IPS-15b (cell line): ENCODE data around the gene MZF1.

Experiments used
- H3K27me3 ChIP-seq: one replicate; pipeline ENCODE4 v1.6.1; 2013; ENCODE audit warnings: low read length; ENCODE audit not compliant: control insufficient read depth, insufficient read depth
- H3K36me3 ChIP-seq: one replicate; pipeline ENCODE4 v1.6.1; 2013; ENCODE audit warnings: low read length; ENCODE audit not compliant: control insufficient read depth, insufficient read depth
- H3K4me1 ChIP-seq: one replicate; pipeline ENCODE4 v1.6.1; 2013; ENCODE audit warnings: mild to moderate bottlenecking, low read length; ENCODE audit not compliant: control insufficient read depth, insufficient read depth
- H3K4me3 ChIP-seq: one replicate; pipeline ENCODE4 v1.5.1; 2013; ENCODE audit warnings: low read depth, low read length
- H3K9ac ChIP-seq: one replicate; pipeline ENCODE4 v1.6.1; 2013; ENCODE audit warnings: low read depth, mild to moderate bottlenecking, low read length
- H3K9me3 ChIP-seq: one replicate; pipeline ENCODE4 v1.6.1; 2013; ENCODE audit warnings: mild to moderate bottlenecking, low read length; ENCODE audit not compliant: control insufficient read depth, insufficient read depth

The MZF1 gene

DNA sequence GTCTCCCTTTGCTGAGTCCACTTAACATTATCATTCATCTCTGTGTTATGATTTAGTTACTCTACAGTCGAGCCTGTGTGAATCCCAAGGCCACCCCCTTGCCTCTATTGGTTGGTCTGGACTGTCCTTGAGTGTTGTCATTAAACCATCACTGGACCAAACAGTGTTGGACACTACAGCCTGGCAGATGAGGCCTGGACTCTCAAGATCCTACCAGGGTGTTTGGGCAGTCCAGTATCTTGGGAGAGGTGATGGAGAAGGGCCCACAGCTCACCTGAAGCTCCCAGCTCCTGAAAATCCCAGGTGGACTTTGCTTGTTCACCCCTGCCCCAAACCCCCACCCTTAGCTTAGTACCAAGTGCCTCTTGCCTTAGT lies 22.0 kb downstream of the MZF1 start:
- H3K4me1 ChIP-seq = peaks cover 8% of the 10 kb centered on the region
- H3K4me3 ChIP-seq = no peak overlapping the region
- H3K9ac ChIP-seq = no peak overlapping the region
- no peaks in the 10 kb centered on the region for H3K9me3 ChIP-seq
- peaks cover 62% of the 10 kb centered on the region for H3K36me3 ChIP-seq
- H3K27me3 ChIP-seq = no peaks in the 10 kb centered on the region

- Histone ChIP-seq H3K9me3 (no peaks in the 10 kb centered on the region), H3K4me3 (no peak overlapping the region), H3K36me3 (peaks cover 64% of the 10 kb centered on the region), H3K4me1 (peaks cover 8% of the 10 kb centered on the region), H3K27me3 (no peaks in the 10 kb centered on the region), H3K9ac (no peak overlapping the region)
Measured at GRCh38 chr19:58550362-58551122, 22.6 kb downstream of the MZF1 start.

DNA sequence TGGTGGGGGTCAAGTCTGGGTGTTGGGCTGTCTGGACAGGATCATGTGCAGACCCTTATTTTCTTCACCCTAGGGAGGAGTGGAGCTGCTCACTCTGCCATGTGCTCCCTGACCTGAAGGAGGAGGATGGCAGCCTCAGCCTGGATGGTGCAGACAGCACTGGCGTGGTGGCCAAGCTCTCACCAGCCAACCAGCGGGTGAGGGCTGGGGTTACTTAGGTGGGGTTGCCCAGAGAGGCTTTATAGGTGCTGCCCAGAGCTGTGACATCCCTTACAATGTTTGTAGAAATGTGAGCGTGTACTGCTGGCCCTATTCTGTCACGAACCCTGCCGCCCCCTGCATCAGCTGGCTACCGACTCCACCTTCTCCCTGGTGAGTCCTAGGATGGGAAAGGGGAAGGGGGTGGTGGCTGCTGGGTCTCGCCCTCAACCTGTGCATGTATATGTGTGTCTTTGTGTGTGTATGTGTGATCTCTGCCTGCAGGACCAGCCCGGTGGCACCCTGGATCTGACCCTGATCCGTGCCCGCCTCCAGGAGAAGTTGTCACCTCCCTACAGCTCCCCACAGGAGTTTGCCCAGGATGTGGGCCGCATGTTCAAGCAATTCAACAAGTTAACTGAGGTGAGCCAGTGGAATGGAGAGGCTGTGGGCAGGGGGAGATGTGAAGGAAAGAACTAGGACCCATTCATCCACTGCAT lies 23.3 kb downstream of the MZF1 start:
- no peaks in the 10 kb centered on the region for H3K9me3 ChIP-seq
- H3K4me3 ChIP-seq = no peak overlapping the region
- H3K27me3 ChIP-seq = no peaks in the 10 kb centered on the region
- no peak overlapping the region for H3K9ac ChIP-seq
- H3K36me3 ChIP-seq = peaks cover 66% of the 10 kb centered on the region
- peaks cover 8% of the 10 kb centered on the region for H3K4me1 ChIP-seq

DNA sequence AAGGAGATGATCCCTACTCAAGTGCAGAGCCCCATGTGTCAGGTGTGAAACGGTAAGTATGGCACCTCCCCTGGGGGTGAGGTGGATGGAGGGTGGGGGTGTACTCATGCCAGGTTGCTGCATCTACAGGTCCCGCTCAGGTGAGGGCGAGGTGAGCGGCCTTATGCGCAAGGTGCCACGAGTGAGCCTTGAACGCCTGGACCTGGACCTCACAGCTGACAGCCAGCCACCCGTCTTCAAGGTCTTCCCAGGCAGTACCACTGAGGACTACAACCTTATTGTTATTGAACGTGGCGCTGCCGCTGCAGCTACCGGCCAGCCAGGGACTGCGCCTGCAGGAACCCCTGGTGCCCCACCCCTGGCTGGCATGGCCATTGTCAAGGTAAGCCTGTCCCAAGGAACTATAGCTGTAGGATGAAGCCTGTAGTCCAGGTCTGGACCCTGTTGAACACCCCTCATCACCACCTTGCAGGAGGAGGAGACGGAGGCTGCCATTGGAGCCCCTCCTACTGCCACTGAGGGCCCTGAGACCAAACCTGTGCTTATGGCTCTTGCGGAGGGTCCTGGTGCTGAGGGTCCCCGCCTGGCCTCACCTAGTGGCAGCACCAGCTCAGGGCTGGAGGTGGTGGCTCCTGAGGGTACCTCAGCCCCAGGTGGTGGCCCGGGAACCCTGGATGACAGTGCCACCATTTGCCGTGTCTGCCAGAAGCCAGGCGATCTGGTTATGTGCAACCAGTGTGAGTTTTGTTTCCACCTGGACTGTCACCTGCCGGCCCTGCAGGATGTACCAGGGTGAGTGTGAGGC lies 24.1 kb downstream of the MZF1 start:
- H3K27me3 ChIP-seq = no peaks in the 10 kb centered on the region
- no peak overlapping the region for H3K9ac ChIP-seq
- no peaks in the 10 kb centered on the region for H3K9me3 ChIP-seq
- no peak overlapping the region for H3K4me3 ChIP-seq
- H3K36me3 ChIP-seq = peaks cover 67% of the 10 kb centered on the region
- peaks cover 8% of the 10 kb centered on the region for H3K4me1 ChIP-seq

- Histone ChIP-seq H3K9ac (no peak overlapping the region), H3K36me3 (peaks cover 67% of the 10 kb centered on the region), H3K9me3 (no peaks in the 10 kb centered on the region), H3K4me1 (peaks cover 5% of the 10 kb centered on the region), H3K27me3 (peaks cover 3% of the 10 kb centered on the region), H3K4me3 (peak overlapping the region; percentile 4)
Measured at GRCh38 chr19:58547323-58548312, 25.5 kb downstream of the MZF1 start.

GRCh38 chr19:58546019-58546530 lies 27.1 kb downstream of the MZF1 start:
- peaks cover 5% of the 10 kb centered on the region for H3K4me1 ChIP-seq
- H3K27me3 ChIP-seq = peaks cover 15% of the 10 kb centered on the region
- H3K4me3 ChIP-seq = peak overlapping the region; percentile 92
- peaks cover 55% of the 10 kb centered on the region for H3K36me3 ChIP-seq
- no peaks in the 10 kb centered on the region for H3K9me3 ChIP-seq
- peak overlapping the region; percentile 90 for H3K9ac ChIP-seq

DNA sequence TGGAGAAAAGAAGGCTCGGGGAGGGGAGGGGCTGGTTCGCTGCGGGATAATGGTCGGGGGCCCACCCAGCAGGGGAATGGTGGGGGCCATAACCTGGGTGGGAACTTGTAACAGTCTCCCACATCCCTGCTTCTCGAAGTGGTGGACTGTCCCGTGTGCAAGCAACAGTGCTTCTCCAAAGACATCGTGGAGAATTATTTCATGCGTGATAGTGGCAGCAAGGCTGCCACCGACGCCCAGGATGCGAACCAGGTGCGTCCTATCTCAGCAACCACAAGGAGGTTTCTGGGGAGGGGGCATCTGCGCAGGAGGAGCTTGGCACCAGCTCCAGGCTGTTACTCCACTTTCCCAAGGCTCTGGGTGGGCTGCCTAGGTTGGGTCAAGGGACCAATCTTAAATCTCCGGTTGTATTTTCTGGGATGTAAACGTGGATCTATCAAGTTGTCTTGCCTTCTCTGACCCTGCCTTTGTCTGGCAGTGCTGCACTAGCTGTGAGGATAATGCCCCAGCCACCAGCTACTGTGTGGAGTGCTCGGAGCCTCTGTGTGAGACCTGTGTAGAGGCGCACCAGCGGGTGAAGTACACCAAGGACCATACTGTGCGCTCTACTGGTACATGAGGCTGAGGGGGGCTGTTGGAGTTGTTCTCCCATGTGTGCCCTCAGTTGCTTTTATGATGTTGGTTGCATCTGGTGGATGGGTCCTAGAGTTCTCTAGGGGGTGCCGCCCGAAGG lies 27.7 kb downstream of the MZF1 start:
- H3K9ac ChIP-seq = peak overlapping the region; percentile 90
- peaks cover 49% of the 10 kb centered on the region for H3K36me3 ChIP-seq

GRCh38 chr19:58544591-58545285 lies 28.4 kb downstream of the MZF1 start:
- H3K36me3 ChIP-seq = peaks cover 42% of the 10 kb centered on the region

More for the DNA sequence above, 27.7 kb downstream of the MZF1 start:
- Histone ChIP-seq H3K27me3 (peaks cover 19% of the 10 kb centered on the region), H3K9me3 (no peaks in the 10 kb centered on the region), H3K4me3 (peak overlapping the region; percentile 92), H3K4me1 (peaks cover 5% of the 10 kb centered on the region)

DNA sequence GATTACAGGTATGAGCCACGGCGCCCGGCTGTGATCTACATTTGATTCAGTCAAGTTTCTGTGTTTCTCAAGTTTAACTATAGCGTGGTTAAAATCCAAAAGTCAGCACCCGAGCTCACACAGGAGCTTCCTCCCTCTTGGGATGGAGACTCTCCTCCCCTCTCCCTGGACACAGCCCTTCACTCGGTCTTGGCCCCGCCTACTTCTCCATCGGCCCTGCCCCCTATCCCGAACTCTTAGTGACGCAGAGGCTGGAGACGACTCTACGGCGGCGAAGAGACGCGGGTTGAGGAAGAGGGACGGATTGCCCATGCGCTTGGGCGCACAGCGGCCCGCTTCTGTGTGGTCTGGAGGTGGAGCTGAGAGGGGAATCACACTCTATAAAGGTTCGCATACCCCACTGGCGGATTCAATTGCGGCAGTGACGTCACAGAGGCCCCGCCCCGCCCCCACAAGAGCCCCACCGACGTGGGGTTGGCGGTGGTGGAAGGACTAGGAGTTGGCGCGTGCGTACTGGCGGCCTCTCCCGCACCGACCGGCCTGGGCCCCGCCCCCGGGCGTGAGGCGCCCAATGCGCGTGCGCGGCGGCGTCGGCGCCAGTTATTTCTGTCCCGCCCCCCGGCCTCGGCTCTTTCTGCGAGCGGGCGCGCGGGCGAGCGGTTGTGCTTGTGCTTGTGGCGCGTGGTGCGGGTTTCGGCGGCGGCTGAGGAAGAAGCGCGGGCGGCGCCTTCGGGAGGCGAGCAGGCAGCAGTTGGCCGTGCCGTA lies 29.1 kb downstream of the MZF1 start, which contains the start of gene TRIM28:
Gene TRIM28 (plus strand): TSS at position 239 of the 765 bp plus-strand sequence. CDS start 694 bp downstream, outside the sequence.
- Histone ChIP-seq H3K9me3 (no peaks in the 10 kb centered on the region), H3K4me1 (peaks cover 5% of the 10 kb centered on the region), H3K9ac (peak within 1 kb of the TSS; percentile 90), H3K4me3 (peak within 1 kb of the TSS; percentile 92), H3K36me3 (peaks cover 34% of the 10 kb centered on the region), H3K27me3 (peaks cover 30% of the 10 kb centered on the region)

More at GRCh38 chr19:58544591-58545285, 28.4 kb downstream of the MZF1 start:
- Histone ChIP-seq H3K9ac (peak overlapping the region; percentile 90), H3K27me3 (peaks cover 23% of the 10 kb centered on the region), H3K9me3 (no peaks in the 10 kb centered on the region), H3K4me3 (peak overlapping the region; percentile 92), H3K4me1 (peaks cover 5% of the 10 kb centered on the region)
